IMR-90 (cell line): ENCODE results near the gene ATRN. TPM values are rescaled to one million over a fixed set of nuclear protein-coding genes. Genes with fewer than 3 reads are reported as not detected.

Experiments used
- ATAC-seq: fragments of 200-7000 bp; cut with Tn5 transposase; 2 replicates; pipeline ENCODE4 v1.9.1; 2020; ENCODE audit warnings: low read depth, mild to moderate bottlenecking, moderate library complexity
- BruUV-seq: library from RNA; stranded (reverse); fragments of 400-500 nt; replicated peaks from 2 replicates; lab custom pipeline; 2021; lab: Mats Ljungman, UMichigan
- CTCF ChIA-PET: fragments of 300-600 bp; formaldehyde crosslinking; extraction: SDS; loops from one replicate; lab custom pipeline; 2021; ENCODE audit warnings: antibody characterized with exemption; lab: Yijun Ruan, JAX
- POLR2A ChIA-PET: fragments of 300-600 bp; sonication (Branson Sonifier 250); formaldehyde crosslinking; loops from one replicate; lab custom pipeline; 2022; ENCODE audit warnings: antibody characterized with exemption; ENCODE audit not compliant: unreplicated experiment; lab: Charles Lee
- DNase-seq: peaks from one replicate; pipeline ENCODE4 v3.0.0; 2013
- H2AFZ ChIP-seq: replicated peaks from 2 replicates; pipeline ENCODE3; 2013; ENCODE audit warnings: low read length, mild to moderate bottlenecking; ENCODE audit not compliant: poor library complexity
- H2AK5ac ChIP-seq: 2 replicates; pipeline ENCODE4 v1.6.1; 2013; ENCODE audit warnings: low read depth, low read length, inconsistent platforms
- H2AK9ac ChIP-seq: replicated peaks from 2 replicates; pipeline ENCODE3; 2013; ENCODE audit warnings: mild to moderate bottlenecking, low read depth, low read length, moderate library complexity; ENCODE audit not compliant: poor library complexity
- H2BK120ac ChIP-seq: 2 replicates; pipeline ENCODE4 v1.6.1; 2013; ENCODE audit warnings: low read depth, low read length, inconsistent platforms
- H2BK15ac ChIP-seq: 3 replicates; pipeline ENCODE4 v1.6.1; 2013; ENCODE audit warnings: low read depth, low read length, inconsistent platforms
- H2BK20ac ChIP-seq: 2 replicates; pipeline ENCODE4 v1.6.1; 2013; ENCODE audit warnings: low read depth, mild to moderate bottlenecking, inconsistent platforms, low read length, moderate library complexity
- H2BK5ac ChIP-seq: 2 replicates; pipeline ENCODE4 v1.6.1; 2013; ENCODE audit warnings: mild to moderate bottlenecking, low read depth, low read length, inconsistent platforms; ENCODE audit not compliant: poor library complexity, severe bottlenecking
- H3K14ac ChIP-seq: replicated peaks from 2 replicates; pipeline ENCODE4 v1.6.1; 2013; ENCODE audit warnings: low read depth, low read length, inconsistent platforms
- H3K18ac ChIP-seq: 2 replicates; pipeline ENCODE4 v1.6.1; 2013; ENCODE audit warnings: low read depth, low read length, control low read depth
- H3K23ac ChIP-seq: 2 replicates; pipeline ENCODE4 v1.6.1; 2013; ENCODE audit warnings: low read depth, low read length, inconsistent platforms
- H3K27ac ChIP-seq: 2 replicates; pipeline ENCODE4 v1.5.1; 2013; ENCODE audit warnings: mild to moderate bottlenecking, control low read depth, low read length; ENCODE audit not compliant: insufficient read depth
- H3K27me3 ChIP-seq: 2 replicates; pipeline ENCODE4 v1.6.1; 2013; ENCODE audit warnings: low read length; ENCODE audit not compliant: control insufficient read depth, insufficient read depth
- H3K36me3 ChIP-seq: 2 replicates; pipeline ENCODE4 v1.6.1; 2013; ENCODE audit warnings: low read length, mixed read lengths; ENCODE audit not compliant: control insufficient read depth, insufficient read depth
- H3K4ac ChIP-seq: 2 replicates; pipeline ENCODE4 v1.6.1; 2013; ENCODE audit warnings: low read depth, low read length, inconsistent platforms
- H3K4me1 ChIP-seq: 2 replicates; pipeline ENCODE4 v1.6.1; 2013; ENCODE audit warnings: low read length, mixed read lengths; ENCODE audit not compliant: control insufficient read depth, insufficient read depth
- H3K4me2 ChIP-seq: 2 replicates; pipeline ENCODE4 v1.6.1; 2013; ENCODE audit warnings: low read depth, mild to moderate bottlenecking, control low read depth, low read length, moderate library complexity
- H3K4me3 ChIP-seq: 2 replicates; pipeline ENCODE4 v1.5.1; 2013; ENCODE audit warnings: low read depth, mild to moderate bottlenecking, control low read depth, low read length, moderate library complexity; ENCODE audit not compliant: insufficient read depth
- H3K56ac ChIP-seq: 2 replicates; pipeline ENCODE4 v1.6.1; 2013; ENCODE audit warnings: low read length, inconsistent platforms; ENCODE audit not compliant: insufficient read depth; ENCODE audit errors: extremely low read depth
- H3K79me1 ChIP-seq, 2 experiments: 2 replicates each; pipeline ENCODE4 v1.6.1; 2013; ENCODE audit warnings: low read length in 2 of 2, inconsistent platforms in 1 of 2, low read depth in 1 of 2
- H3K9ac ChIP-seq: 2 replicates; pipeline ENCODE4 v1.6.1; 2013; ENCODE audit warnings: low read depth, low read length, control low read depth
- H3K9me1 ChIP-seq: 2 replicates; pipeline ENCODE4 v1.6.1; 2013; ENCODE audit warnings: low read length, inconsistent platforms; ENCODE audit not compliant: insufficient read depth
- H3K9me3 ChIP-seq: 2 replicates; pipeline ENCODE4 v1.6.1; 2013; ENCODE audit warnings: low read length; ENCODE audit not compliant: control insufficient read depth, insufficient read depth
- H4K20me1 ChIP-seq: 2 replicates; pipeline ENCODE4 v1.6.1; 2013; ENCODE audit warnings: low read length, inconsistent platforms; ENCODE audit not compliant: insufficient read depth
- H4K5ac ChIP-seq: 2 replicates; pipeline ENCODE4 v1.6.1; 2013; ENCODE audit warnings: mild to moderate bottlenecking, low read depth, low read length, control low read depth
- H4K8ac ChIP-seq, 2 experiments: 2 replicates each; pipeline ENCODE4 v1.6.1; 2013; ENCODE audit warnings: low read depth in 2 of 2, low read length in 2 of 2, control low read depth in 1 of 2, inconsistent platforms in 1 of 2
- H4K91ac ChIP-seq: 2 replicates; pipeline ENCODE4 v1.6.1; 2013; ENCODE audit warnings: low read depth, low read length, inconsistent platforms; ENCODE audit not compliant: insufficient read depth
- CHD1 ChIP-seq: IDR thresholded peaks from 2 replicates; pipeline ENCODE4 v1.6.1; 2012; ENCODE audit warnings: low read depth, low read length, improper control_type of control experiment
- FOS ChIP-seq: fragments of 150-350 bp; IDR thresholded peaks from 2 replicates; pipeline ENCODE4 v1.6.1; 2016; ENCODE audit warnings: low read depth, low read length
- MAFK ChIP-seq: IDR thresholded peaks from 2 replicates; pipeline ENCODE4 v1.6.1; 2012; ENCODE audit warnings: low read depth, low read length, improper control_type of control experiment
- MXI1 ChIP-seq: IDR thresholded peaks from 2 replicates; pipeline ENCODE4 v1.6.1; 2012; ENCODE audit warnings: low read depth, mild to moderate bottlenecking, low read length, moderate library complexity, borderline replicate concordance
- RCOR1 ChIP-seq: IDR thresholded peaks from 2 replicates; pipeline ENCODE4 v1.6.1; 2012; ENCODE audit warnings: mild to moderate bottlenecking, low read length, improper control_type of control experiment; ENCODE audit not compliant: insufficient replicate concordance
- WGBS, 2 experiments: methylation state at CpG; one replicate each; pipeline versions ENCODE4 v1.1.5 to v1.1.7; 2013; ENCODE audit warnings: missing lambda C conversion rate in 2 of 2; ENCODE audit not compliant: insufficient read length in 1 of 2; ENCODE audit errors: extremely low coverage in 2 of 2; 5-methylcytosine and 5-hydroxymethylcytosine counted together
- dilution Hi-C: fragments of 300-500 bp; cut with HindIII; formaldehyde crosslinking; loops from one replicate; pipeline ENCODE4 v1.14.3; 2018; ENCODE audit warnings: low sequenced_read_pairs; ENCODE audit not compliant: unreplicated experiment
- in situ Hi-C: fragments of 300-500 bp; cut with MboI; formaldehyde crosslinking; loops from 3 replicates; pipeline ENCODE4 v1.14.3; 2019; ENCODE audit warnings: low sequenced_read_pairs, inconsistent platforms, mixed read lengths
- intact Hi-C: fragments of 100-400 bp; cut with micrococcal nuclease; formaldehyde crosslinking; loops from 2 replicates; pipeline ENCODE4 v1.10.0; 2022
- polyA plus RNA-seq, 3 experiments: library from polyadenylated mRNA; depleted of rRNA; stranded (reverse); fragments of >200 nt; gene quantifications; 2 replicates each; pipeline ENCODE4 v1.2.3, GENCODE V29; 2012; ENCODE audit warnings: low replicate concordance in 1 of 3
- total RNA-seq: library from RNA; depleted of rRNA; stranded (reverse); fragments of >200 nt; gene quantifications from 2 replicates; pipeline ENCODE4 v1.2.3, GENCODE V29; 2012
- TF ChIP-seq, protein P1 (sequence below): fragments of 150-350 bp; IDR thresholded peaks from 2 replicates; pipeline ENCODE4 v1.6.1; 2016; ENCODE audit warnings: low read depth, mild to moderate bottlenecking, low read length, moderate library complexity, borderline replicate concordance
- TF ChIP-seq, protein P2 (sequence below): fragments of 150-350 bp; IDR thresholded peaks from 2 replicates; pipeline ENCODE4 v1.6.1; 2017; ENCODE audit warnings: mild to moderate bottlenecking, antibody characterized with exemption, low read length, low read depth

Gene ATRN
- total and polyA plus RNA-seq, 2 of the 4 experiments (the other 2 are of a cell fraction): 32.3 to 46.2 TPM

DNA sequence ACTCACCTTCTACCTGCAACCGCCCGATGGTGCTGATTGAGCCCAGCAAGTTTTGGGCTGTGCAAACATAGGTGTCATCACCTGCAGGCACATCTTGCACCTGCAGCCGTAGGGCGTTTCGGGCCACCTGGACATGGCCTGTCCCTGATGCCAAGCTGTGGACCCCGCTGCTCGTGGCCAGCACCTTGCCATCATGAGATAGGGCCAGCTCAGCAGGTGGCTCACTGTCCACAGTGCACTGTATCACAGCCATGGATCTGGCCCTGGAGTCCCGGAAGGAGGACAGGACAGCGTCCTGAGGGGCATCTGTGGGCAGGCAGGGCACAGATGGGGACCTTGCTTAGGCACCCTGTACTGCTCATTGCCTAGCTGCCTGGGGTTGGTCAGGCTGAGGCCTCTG lies 221.1 kb downstream of the ATRN start:
- Histone ChIP-seq H3K18ac (no peak overlapping the region), H2BK15ac (no peak overlapping the region), H3K4me2 (no peak overlapping the region), H3K23ac (no peak overlapping the region; the same call in 1 of the 2 replicates), H3K27me3 (peaks cover 7% of the 10 kb centered on the region; the same call in 1 of the 2 replicates), H2AK9ac (peak overlapping the region; percentile 6), H3K4me3 (no peak overlapping the region), H3K9me1 (peaks cover 4% of the 10 kb centered on the region), H2AK5ac (no peak overlapping the region), H3K9ac (no peak overlapping the region), H3K14ac (no peak overlapping the region), H3K36me3 (no peaks in the 10 kb centered on the region), H2BK120ac (no peak overlapping the region), H2AFZ (no peak overlapping the region), H2BK5ac (no peak overlapping the region), H3K27ac (no peak overlapping the region), H3K56ac (no peak overlapping the region), H3K79me1 (no peaks in the 10 kb centered on the region), H4K91ac (no peak overlapping the region), H3K4ac (no peak overlapping the region), H4K5ac (no peak overlapping the region), H4K20me1 (no peaks in the 10 kb centered on the region), H2BK20ac (no peak overlapping the region), H3K9me3 (peaks cover 4% of the 10 kb centered on the region; the same call in 1 of the 2 replicates), H4K8ac (no peak overlapping the region), H3K4me1 (peaks cover 3% of the 10 kb centered on the region; the same call in 1 of the 2 replicates)
- dilution Hi-C loops (no loop called here), in situ Hi-C loops (no loop called here), intact Hi-C loops (no loop called here)
- POLR2A ChIA-PET: no interaction called here
- CTCF ChIA-PET: no interaction called here
- DNase-seq (no peak), ATAC-seq (no peak)
- no TSS peak for BruUV-seq
- WGBS, 2 experiments: 73% methylated on average over 7 of the region's 9 CpGs; no CpG with 5 or more reads in 1 of the 2 experiments
- no peak for TF ChIP-seq RCOR1
- no peak for TF ChIP-seq FOS
- TF ChIP-seq MAFK: no peak
- no peak for TF ChIP-seq CHD1
- TF ChIP-seq, protein P1, sequence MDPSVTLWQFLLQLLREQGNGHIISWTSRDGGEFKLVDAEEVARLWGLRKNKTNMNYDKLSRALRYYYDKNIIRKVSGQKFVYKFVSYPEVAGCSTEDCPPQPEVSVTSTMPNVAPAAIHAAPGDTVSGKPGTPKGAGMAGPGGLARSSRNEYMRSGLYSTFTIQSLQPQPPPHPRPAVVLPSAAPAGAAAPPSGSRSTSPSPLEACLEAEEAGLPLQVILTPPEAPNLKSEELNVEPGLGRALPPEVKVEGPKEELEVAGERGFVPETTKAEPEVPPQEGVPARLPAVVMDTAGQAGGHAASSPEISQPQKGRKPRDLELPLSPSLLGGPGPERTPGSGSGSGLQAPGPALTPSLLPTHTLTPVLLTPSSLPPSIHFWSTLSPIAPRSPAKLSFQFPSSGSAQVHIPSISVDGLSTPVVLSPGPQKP: no peak
- TF ChIP-seq, protein P2, sequence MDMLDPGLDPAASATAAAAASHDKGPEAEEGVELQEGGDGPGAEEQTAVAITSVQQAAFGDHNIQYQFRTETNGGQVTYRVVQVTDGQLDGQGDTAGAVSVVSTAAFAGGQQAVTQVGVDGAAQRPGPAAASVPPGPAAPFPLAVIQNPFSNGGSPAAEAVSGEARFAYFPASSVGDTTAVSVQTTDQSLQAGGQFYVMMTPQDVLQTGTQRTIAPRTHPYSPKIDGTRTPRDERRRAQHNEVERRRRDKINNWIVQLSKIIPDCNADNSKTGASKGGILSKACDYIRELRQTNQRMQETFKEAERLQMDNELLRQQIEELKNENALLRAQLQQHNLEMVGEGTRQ: no peak
- no peak for TF ChIP-seq MXI1
